PC-3 (cell line): ENCODE results near the gene HABP4. TPM values are rescaled to one million over a fixed set of nuclear protein-coding genes. Genes with fewer than 3 reads are reported as not detected.

Source experiments
- ATAC-seq: fragments of 200-7000 bp; cut with Tn5 transposase; 2 replicates; pipeline ENCODE4 v1.9.1; 2020; ENCODE audit warnings: mild to moderate bottlenecking, moderate library complexity
- BruUV-seq: library from RNA; stranded (reverse); fragments of 400-500 nt; replicated peaks from 2 replicates; lab custom pipeline; 2021; lab: Mats Ljungman, UMichigan
- CTCF ChIA-PET: fragments of 300-600 bp; sonication (Branson Sonifier 250); formaldehyde crosslinking; loops from one replicate; lab custom pipeline; 2022; ENCODE audit warnings: antibody characterized with exemption; lab: Charles Lee
- POLR2A ChIA-PET: fragments of 300-600 bp; sonication (Branson Sonifier 250); formaldehyde crosslinking; loops from one replicate; lab custom pipeline; 2022; ENCODE audit warnings: antibody characterized with exemption; ENCODE audit not compliant: unreplicated experiment; lab: Charles Lee
- DNase-seq: peaks from one replicate; pipeline ENCODE4 v3.0.0-alpha.2; 2015
- H2AFZ ChIP-seq: fragments of 300-600 bp; sonication (generic); 2 replicates; pipeline ENCODE4 v1.6.0; 2016; ENCODE audit warnings: antibody characterized with exemption, low read length
- H3F3A ChIP-seq: fragments of 300-600 bp; sonication (generic); one replicate; pipeline ENCODE4 v1.6.0; 2017; ENCODE audit warnings: antibody characterized with exemption, low read length, control low read depth, mild to moderate bottlenecking; ENCODE audit not compliant: unreplicated experiment
- H3K27ac ChIP-seq: fragments of 300-600 bp; sonication (generic); 2 replicates; pipeline ENCODE4 v1.5.1; 2016; ENCODE audit warnings: mild to moderate bottlenecking, low read length
- H3K27me3 ChIP-seq: fragments of 300-600 bp; sonication (generic); 2 replicates; pipeline ENCODE4 v1.6.1; 2016; ENCODE audit warnings: low read length, mixed read lengths
- H3K36me3 ChIP-seq: fragments of 300-600 bp; sonication (generic); 2 replicates; pipeline ENCODE4 v1.6.1; 2016; ENCODE audit warnings: low read depth, mixed run types, low read length, mixed read lengths
- H3K4me1 ChIP-seq: fragments of 300-600 bp; sonication (generic); 2 replicates; pipeline ENCODE4 v1.5.1; 2016; ENCODE audit warnings: low read length; ENCODE audit not compliant: insufficient read depth
- H3K4me2 ChIP-seq: fragments of 300-600 bp; sonication (generic); 2 replicates; pipeline ENCODE4 v1.6.0; 2016; ENCODE audit warnings: low read length
- H3K4me3 ChIP-seq: fragments of 300-600 bp; sonication (generic); 2 replicates; pipeline ENCODE4 v1.5.1; 2016; ENCODE audit warnings: mild to moderate bottlenecking, low read length, mixed read lengths
- H3K79me2 ChIP-seq: fragments of 300-600 bp; sonication (generic); 2 replicates; pipeline ENCODE4 v1.6.1; 2017; ENCODE audit warnings: low read length, mixed read lengths
- H3K9ac ChIP-seq: fragments of 300-600 bp; sonication (generic); 2 replicates; pipeline ENCODE4 v1.6.0; 2016; ENCODE audit warnings: mild to moderate bottlenecking, low read length
- H3K9me2 ChIP-seq: fragments of 300-600 bp; sonication (generic); replicated peaks from 2 replicates; pipeline ENCODE4 v1.6.1; 2016; ENCODE audit warnings: mixed run types, low read length, mixed read lengths
- H3K9me3 ChIP-seq: fragments of 300-600 bp; sonication (generic); 2 replicates; pipeline ENCODE4 v1.6.1; 2016; ENCODE audit warnings: low read length, mixed read lengths
- H4K20me1 ChIP-seq: fragments of 300-600 bp; sonication (generic); 2 replicates; pipeline ENCODE4 v1.6.1; 2016; ENCODE audit warnings: low read length, mixed read lengths
- EZH2 ChIP-seq: fragments of 300-600 bp; sonication (generic); IDR thresholded peaks from one replicate; pipeline ENCODE4 v1.6.1; 2017; ENCODE audit warnings: antibody characterized with exemption, mild to moderate bottlenecking, low read length; ENCODE audit not compliant: unreplicated experiment
- EZH2phosphoT487 ChIP-seq: fragments of 300-600 bp; sonication (generic); IDR thresholded peaks from 2 replicates; pipeline ENCODE4 v1.6.1; 2018; ENCODE audit warnings: mild to moderate bottlenecking, antibody characterized with exemption, low read length, borderline replicate concordance
- intact Hi-C: fragments of 100-400 bp; cut with micrococcal nuclease; formaldehyde crosslinking; loops from 2 replicates; pipeline ENCODE4 v1.9.0; 2023
- total RNA-seq: library from RNA; depleted of rRNA; stranded (reverse); fragments of >200 nt; gene quantifications from 2 replicates; pipeline ENCODE4 v1.2.3, GENCODE V29; 2014
- TF ChIP-seq, protein P1 (sequence below): fragments of 300-600 bp; sonication (generic); conservative IDR thresholded peaks from 2 replicates; pipeline ENCODE4 v1.5.1; 2017; ENCODE audit warnings: antibody characterized with exemption, low read depth, mild to moderate bottlenecking, low read length

HABP4 gene
- total RNA-seq, 1 experiment from 2014 or later, result 6.6 TPM

DNA sequence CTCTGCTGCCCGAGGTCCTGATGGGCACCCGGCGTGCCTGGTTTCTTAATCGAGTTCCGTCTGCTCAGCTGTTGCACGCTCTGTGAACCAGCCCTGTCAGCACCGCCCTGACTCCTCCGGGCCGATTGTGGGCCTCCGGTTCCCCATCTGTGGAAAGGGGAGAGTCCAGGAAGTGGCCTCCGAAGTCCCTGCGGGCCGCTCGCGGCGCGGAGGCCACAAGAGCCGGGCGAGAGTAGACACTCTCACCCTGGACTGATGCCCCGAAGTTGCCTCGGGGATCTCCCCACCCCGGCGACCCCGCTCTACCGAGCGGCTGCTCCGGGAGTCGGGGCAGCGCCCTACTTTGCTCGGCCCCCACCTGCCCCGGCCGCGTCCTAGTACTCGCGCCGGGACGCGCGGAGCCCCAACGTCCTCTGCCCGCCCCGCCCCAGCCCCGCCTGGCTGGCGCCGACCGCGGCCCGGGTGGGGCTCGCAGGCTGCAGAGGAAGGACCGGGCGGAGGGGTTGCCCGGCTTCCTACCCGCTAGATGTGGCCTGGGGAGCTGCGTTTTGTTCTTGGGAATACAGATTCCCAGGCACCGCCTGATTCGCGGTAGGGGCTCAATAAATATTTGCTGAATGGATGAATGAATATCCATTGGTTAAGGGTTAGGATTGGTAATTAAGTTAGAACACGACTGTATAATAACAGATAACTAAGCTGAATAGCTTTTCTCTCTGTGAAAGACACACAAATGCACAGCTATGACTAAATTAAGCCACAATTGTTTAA, 30.9 kb upstream of the HABP4 start:
- Histone ChIP-seq H2AFZ (peak overlapping the region; percentile 77), H3K9ac (peak overlapping the region; percentile 98), H3K9me2 (no peaks in the 10 kb centered on the region), H3K27ac (peak overlapping the region; percentile 90), H3K4me2 (peak overlapping the region; percentile 99), H3K79me2 (peaks cover 32% of the 10 kb centered on the region), H3K9me3 (no peaks in the 10 kb centered on the region), H3K36me3 (no peaks in the 10 kb centered on the region), H3F3A (peaks cover 10% of the 10 kb centered on the region), H3K4me1 (peaks cover 19% of the 10 kb centered on the region), H3K27me3 (no peaks in the 10 kb centered on the region), H3K4me3 (peak overlapping the region; percentile 85), H4K20me1 (no peaks in the 10 kb centered on the region)
- no TSS peak for BruUV-seq
- intact Hi-C loops, result loop anchor here (2.0 to 5.0 kb wide), 3 partner anchors 32 to 88 kb away; partner anchors contain the start of genes HABP4 and SLC35D2
- no peak for TF ChIP-seq EZH2
- TF ChIP-seq, protein P1, sequence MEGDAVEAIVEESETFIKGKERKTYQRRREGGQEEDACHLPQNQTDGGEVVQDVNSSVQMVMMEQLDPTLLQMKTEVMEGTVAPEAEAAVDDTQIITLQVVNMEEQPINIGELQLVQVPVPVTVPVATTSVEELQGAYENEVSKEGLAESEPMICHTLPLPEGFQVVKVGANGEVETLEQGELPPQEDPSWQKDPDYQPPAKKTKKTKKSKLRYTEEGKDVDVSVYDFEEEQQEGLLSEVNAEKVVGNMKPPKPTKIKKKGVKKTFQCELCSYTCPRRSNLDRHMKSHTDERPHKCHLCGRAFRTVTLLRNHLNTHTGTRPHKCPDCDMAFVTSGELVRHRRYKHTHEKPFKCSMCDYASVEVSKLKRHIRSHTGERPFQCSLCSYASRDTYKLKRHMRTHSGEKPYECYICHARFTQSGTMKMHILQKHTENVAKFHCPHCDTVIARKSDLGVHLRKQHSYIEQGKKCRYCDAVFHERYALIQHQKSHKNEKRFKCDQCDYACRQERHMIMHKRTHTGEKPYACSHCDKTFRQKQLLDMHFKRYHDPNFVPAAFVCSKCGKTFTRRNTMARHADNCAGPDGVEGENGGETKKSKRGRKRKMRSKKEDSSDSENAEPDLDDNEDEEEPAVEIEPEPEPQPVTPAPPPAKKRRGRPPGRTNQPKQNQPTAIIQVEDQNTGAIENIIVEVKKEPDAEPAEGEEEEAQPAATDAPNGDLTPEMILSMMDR, result no peak
- TF ChIP-seq EZH2phosphoT487, result no peak
- CTCF ChIA-PET, result interaction anchor here (1.2 kb wide), 1 partner anchor 92 kb away, joined by 3 read pairs; no protein-coding TSS in a partner anchor
- POLR2A ChIA-PET, result interaction anchor here (0.6 kb wide), 3 partner anchors 31 to 142 kb away, joined by 3 to 14 read pairs (median 3); partner anchors contain the start of gene HABP4
- peak; percentile 67 for DNase-seq
- ATAC-seq, result peak; percentile 55

DNA sequence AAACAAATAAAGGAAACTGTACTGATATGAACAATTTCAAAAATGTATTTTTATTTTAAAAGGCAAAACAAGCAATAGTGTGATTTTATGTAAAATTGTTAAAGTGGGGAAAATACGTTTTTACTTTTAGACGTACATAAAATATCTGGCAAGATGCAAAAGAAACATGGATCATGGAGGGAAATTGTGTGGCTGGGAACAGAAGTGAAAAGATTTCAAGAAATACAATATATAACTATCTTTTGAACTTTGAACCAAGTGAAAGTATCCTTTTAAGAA, 30.3 kb upstream of the HABP4 start:
- Histone ChIP-seq H3K9me2 (no peaks in the 10 kb centered on the region), H3K9ac (peak overlapping the region; percentile 98), H3F3A (peaks cover 10% of the 10 kb centered on the region), H3K79me2 (peaks cover 27% of the 10 kb centered on the region), H2AFZ (peak overlapping the region; percentile 77), H3K36me3 (no peaks in the 10 kb centered on the region), H3K4me2 (peak overlapping the region; percentile 99), H3K9me3 (no peaks in the 10 kb centered on the region), H3K27ac (peak overlapping the region; percentile 90), H3K27me3 (no peaks in the 10 kb centered on the region), H3K4me3 (peak overlapping the region; percentile 85), H3K4me1 (peaks cover 19% of the 10 kb centered on the region), H4K20me1 (no peaks in the 10 kb centered on the region)
- TSS peak; percentile 75 for BruUV-seq
- DNase-seq, result no peak
- no peak for ATAC-seq
- TF ChIP-seq, protein P1, result no peak
- TF ChIP-seq EZH2phosphoT487 (no peak), EZH2 (no peak)
- intact Hi-C loops, result loop anchor here (2.0 to 5.0 kb wide), 3 partner anchors 31 to 89 kb away; partner anchors contain the start of genes HABP4 and SLC35D2
- ChIA-PET CTCF (interaction anchor here (1.2 kb wide), 1 partner anchor 92 kb away, joined by 3 read pairs; no protein-coding TSS in a partner anchor), POLR2A (interaction anchor here (0.6 kb wide), 2 partner anchors 30 to 141 kb away, joined by 3 read pairs; partner anchors contain the start of gene HABP4)
